HG03558 (cell line): ENCODE measurements around the gene MTHFD1L.

Experiments
- ATAC-seq: cut with Tn5 transposase; IDR thresholded peaks from one replicate; pipeline ENCODE4 v1.9.1; 2021; ENCODE audit warnings: moderate number of reproducible peaks; ENCODE audit not compliant: unreplicated experiment; ENCODE audit errors: extremely low read depth

MTHFD1L gene

DNA sequence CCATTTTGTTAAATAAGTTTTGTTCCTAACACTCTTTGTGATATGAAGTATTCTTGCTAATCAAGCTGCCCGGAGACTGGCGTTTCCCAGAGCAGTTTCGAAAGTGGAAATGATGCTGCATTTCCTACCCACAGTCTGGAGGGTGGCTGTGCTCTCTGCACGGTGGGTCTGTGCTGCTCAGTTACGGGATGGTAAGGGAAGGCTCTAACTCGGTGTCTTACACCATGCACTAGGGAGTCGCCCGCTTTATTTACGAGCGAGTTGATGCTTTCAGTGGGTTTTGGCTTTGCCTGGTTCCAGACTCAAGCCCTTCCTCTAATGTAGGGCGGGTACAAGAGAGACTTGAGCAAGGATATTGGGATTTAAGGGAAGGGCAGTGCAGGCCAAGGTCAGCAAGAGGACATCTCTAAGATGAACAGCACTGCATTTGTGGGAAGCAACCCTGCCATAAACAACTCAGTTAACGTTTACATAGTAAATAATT is 194.2 kb downstream of the MTHFD1L start:
- ATAC-seq: no peak

DNA sequence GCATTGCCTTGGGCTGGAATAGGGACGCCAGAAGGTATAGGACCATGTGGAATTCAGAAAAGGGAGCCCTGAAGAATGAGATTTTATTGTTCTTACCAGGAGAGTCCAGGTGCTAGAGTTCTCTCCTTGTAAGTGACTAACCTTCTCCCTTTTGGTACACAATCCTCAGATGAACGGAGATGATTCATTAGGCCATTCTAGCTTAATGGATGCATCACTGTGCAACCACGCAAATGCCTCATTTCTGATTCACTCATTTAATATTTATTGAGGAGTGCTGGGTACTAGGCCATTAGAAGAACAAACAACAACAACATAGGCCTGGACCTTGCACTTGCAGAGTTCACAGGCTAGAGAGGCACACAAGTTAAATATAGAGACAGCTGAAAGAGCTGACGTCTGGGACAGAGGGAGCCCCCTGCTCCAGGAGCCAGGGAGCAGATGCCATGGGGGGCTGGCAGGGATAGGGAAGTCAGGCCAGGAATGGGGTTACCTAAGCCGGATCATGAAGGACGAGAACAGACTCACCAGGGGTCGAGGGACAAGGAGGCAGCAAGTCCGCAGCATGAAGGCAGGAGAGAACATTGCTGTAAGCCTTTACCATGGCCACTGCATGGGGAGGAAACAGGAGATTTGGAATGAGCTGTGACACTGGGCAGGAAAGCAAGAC is 194.7 kb downstream of the MTHFD1L start:
- no peak for ATAC-seq

DNA sequence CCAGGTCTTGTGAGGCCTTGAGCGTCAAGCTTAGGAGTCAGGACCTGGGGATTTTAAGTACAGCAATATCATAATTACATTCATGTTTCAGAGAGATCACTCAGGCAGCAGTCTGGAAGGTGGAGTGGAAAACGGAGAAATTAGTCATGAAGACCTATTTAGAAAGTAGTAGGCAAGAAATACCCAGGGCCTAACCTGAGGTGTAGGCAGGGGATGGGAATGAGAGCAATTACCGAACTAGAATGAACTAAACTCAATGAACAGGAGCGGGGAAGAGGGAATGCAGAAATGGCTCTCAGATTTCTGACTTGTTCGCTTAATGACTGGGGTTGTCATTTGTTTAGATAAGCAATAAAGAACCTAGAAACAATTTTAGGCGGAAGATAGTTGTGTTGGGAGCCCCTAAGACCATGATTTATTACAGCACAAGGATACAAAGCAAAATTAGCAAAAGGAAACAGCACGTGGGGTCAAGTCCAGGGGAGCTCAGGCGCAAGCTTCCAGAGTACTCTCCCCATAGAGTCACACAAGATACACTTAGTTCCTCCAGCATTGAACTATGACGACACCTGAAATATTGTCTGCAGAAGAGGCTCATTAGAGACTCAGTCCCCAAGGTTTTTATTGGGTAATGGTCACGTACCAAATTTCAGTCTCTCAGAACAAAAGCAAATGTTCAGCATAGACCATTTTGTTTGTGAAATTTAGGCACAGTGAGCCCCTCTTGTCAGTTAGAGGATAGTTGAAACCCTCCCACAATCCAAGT is 195.4 kb downstream of the MTHFD1L start:
- ATAC-seq: no peak

DNA sequence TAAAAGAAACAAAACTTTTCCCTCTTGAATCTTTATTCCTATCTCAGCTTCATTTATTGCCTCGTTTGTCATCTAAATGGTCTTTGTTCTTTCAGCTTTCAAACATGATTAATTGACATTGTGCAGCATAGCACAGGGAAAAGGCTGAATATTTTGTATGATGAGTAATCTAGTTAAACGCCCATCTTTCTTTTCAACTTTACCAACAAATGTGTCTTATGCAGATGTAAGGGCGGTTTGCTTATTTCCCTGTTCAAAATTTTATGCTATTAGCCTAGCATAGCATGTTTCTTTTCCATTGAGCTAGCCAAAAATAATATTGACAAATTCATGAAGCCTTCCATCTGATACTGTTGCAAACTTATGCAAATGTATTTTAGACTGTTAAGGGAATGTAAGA is 197.8 kb downstream of the MTHFD1L start:
- ATAC-seq: no peak

DNA sequence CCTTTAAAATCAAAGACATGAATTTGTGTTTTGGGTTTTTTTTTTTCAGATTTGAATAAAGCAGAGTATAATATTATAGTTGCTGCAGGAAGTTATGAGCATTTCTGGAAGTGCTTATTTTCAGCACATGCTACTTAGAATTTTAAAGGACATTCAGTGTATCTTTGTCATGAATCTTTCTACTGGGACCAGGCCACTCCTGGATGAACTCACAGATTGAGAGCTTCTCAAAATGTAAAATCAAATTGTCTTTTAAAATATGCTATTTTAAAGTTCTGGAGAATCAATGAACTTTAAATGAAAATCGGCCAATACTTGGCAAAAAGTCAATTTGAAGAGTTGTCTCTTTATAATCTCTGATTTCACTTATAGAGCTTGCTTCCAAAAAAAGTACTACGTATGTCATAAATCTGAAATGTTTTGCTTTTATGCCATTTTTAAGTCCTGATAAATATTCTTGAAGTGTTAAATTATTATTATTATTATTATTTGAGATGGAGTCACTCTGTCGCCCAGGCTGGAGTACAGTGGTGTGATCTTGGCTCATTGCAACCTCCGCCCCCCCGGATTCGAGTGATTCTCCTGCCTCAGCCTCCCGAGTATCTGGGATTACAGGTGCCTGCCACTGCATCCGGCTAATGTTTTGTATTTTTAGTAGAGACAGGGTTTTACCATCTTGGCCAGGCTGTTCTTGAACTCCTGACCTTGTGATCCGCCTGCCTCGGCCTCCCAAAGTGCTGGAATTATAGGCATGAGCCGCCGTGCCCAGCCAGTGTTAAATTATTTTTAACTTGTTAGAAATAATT is 198.5 kb downstream of the MTHFD1L start:
- ATAC-seq: no peak

DNA sequence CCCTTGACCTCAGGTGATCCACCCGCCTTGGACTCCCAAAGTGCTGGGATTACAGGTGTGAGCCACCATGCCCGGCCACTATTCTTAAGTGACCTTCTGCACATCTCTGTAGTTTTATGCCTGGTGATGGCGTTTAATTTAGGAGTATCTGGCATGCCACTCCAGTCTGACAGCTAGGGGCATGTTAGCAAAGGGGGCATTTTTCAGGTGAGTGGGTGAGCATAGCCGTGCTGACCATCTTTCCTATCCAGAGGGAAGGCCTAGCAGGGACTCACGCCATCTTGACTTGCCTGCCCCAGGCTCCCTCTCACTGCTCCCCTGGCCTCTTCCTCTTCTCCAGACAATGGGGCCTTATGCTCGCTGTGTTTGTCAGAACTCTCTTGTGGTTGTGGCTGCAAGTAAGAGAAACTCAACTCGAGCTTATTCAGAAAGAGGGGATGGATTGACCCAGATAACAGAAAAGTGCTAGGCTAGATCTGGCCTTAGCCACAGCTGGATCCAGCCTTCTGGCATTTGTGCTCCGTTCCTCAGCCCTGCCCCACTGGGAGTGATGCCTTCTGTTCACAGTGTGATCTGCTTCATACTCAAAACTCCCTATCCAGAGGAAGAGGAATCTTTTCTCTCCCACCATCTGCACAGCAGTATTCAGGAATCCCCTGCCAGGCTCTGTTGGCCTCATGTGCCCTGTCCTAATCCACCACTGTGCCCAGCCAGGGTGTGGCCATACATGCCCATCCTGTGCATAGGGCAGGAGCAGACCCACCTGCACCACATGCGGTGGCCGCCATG is 199.7 kb downstream of the MTHFD1L start:
- ATAC-seq: no peak

DNA sequence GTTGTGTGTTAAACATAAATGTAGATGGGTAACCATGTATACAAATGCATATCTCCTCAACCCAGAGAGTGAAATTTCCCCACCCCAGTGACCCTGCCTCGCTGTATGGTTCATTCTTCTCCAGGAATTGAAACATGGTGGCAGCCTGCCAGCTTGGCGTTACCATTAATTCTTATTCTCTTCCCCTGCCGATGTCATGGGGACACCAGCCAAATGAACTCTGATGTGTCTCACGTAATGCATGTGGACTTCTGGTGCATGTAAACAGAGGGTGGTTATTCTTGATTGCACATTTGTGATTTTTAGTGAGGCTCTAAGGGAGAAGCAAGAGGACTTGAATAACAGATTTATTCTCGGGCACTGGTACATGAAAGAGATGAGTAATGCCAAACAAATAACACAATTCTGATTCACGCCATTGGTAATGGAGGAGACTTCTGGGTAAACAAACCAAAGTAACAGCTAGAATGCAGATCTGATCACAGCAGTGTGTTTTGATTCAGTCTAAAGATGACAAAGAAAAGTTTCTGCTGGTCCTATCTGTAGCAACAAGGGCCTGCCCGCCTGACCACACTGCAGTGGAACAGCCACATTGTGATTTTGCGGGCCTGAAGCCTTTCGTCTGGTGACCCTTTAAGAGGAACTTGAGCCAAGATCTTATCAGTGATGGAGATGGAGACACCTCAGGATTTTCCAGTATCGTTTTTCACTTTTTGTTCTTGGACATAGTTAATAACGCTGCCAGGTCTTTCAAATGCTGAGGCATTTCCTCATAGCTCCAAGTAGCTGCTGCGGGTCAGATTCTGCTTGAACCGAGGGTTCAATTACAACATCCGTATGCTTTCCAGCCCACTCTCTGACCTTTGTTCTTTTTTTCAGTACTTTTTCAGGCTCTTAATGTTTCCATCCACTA is 202.4 kb downstream of the MTHFD1L start:
- ATAC-seq: no peak

DNA sequence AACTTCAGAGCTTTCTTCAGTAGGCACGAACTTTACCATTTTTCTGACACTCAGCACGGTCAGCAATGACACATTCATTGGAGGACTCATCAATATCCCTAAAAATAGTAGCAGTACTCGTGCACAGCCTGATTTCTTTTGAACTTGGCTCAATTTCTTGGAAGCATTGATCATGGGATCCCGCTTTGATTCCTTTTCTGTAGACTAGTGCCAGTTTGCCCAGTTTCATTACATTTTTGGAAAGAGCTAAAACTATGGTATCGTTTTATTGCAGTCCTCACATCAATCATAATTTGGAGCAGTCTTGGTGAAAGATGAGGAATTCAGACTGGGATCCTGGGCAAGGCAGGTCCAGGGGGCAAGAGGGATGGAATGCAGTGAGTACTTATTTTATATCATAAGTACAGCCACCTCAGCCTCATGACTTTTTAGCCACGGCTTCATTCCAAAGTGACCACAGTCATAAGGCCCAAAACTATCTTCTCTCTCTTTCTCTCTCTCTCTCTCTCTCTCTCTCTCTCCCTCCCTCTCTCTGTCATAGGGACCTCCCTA is 203.3 kb downstream of the MTHFD1L start:
- ATAC-seq: no peak

DNA sequence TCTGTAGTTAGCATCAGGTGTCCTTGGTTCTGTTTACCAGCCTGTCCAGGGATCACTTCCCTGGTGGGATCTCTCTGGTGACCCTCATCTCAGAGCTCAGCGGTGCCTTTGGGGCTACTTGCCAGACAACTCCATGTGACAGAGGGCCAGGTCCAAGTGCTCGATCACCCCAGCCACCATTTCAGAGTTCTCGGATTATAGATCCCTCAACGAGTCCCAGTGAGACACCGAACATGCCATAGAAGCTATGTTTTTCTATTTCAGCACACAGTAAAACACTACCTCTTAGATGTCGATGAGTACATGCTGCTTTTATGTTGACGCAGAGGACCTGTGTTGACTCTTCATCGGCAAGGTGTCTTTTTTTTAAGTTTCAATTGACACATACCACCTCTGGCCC is 204.1 kb downstream of the MTHFD1L start:
- ATAC-seq: no peak

DNA sequence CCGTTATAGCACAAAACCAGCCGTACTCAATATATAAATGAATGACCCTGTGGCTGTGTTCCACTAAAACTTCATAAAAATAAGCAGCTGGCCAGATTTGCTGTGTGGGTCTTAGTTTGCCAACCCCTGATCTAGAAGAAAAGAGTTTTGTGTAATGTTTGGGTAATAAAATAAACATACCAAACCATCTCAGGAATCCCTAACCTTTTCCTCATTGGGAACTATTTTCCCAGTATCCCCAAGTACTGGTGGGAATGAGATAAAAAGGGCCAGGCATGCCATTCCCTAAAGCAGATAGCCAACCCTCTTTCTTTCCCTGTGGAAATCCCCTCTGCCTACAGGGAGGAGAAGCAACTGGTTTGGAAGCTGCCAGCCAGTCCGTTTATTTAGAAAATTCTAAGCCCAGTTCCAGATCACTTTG is 205.1 kb downstream of the MTHFD1L start:
- ATAC-seq: no peak

DNA sequence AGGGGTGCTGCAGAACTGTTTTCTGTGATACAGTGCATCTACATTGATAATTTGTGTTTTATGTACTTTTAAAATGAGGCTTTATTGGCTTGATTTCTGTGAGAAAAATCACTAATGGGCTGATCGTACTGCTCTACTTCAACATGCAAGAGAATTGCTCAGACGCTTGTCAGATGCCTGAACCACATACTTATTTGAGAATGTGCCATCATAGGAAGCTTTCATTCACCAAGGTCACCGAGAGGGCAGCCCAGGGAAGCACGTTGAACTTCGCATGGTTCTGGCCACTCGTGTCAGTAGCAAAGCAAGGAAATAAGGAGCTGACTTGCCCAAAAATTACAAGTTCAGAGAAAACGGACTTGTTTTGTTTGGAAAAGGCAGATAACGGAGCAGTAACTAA is 205.8 kb downstream of the MTHFD1L start:
- ATAC-seq: no peak

DNA sequence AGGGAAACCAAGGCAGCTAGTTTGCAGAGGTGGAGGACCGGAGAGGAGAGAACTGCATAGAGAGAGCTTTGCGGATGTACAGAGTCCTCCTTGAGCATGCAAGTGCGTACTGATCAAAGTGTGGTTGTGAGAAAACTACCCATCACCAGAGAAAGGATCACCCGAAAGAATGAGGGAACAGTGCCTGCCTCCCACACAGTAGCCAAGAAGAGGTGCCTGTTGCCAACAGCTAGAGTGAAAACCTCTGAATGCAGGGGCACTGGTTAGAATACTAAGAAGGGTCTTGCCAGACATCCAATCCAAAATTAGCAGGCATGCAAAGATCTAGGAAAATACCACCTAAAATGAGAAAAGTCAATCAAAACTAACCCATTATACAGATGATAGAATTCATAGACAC is 207.6 kb downstream of the MTHFD1L start:
- no peak for ATAC-seq

DNA sequence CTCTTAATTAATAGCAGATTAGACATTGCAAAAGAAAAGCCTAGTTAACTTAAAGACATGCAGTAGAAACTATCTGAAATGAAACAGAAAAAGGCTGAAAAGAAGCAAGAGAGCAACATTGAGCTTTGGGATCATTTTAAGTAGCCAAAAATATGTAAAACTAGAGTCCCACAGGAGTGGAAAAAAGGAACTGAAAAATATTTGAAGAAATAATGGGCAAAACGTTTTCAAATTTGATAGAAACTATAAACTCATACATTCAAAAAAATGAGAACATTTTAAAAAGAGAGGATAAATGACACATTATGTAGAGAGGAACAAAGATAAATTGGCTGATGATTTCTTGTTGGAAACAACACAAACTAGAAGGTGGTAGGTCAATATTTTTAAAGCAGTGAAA is 208.2 kb downstream of the MTHFD1L start:
- no peak for ATAC-seq

DNA sequence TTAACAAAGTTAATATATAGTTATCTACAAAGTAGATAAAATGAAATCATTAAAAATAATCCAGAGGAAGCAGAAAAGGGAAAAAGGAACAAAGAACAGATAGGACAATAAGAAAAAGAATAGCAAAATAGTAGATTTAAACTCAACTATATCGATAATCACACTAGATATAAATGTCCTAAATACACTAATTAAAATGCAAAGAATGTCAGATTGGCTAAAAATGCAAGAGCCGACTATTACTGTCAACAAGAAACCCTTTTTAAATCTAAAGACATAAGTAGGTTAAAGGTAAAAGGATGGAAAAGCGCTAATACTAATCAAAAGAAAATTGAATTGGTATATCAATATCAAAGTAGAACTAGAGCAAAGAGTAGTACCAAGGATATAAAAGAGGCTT is 209.5 kb downstream of the MTHFD1L start:
- no peak for ATAC-seq

DNA sequence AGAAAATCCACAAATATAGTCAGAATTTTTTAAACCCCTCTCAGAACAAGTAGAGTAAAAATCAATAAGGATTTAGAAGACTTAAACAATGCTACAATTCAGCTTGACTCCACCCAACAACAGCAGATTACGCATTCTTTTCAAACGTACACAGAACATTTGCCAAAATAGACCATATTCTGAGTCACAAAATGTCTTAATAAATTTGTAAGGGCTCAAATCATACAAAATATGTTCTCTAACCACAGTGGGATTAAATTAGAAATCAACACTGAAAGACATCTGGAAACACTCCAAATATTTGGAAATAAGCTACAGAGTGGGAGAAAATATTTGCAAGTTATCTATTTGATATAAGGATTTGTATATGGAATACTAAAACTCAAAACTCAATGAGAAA is 210.0 kb downstream of the MTHFD1L start:
- no peak for ATAC-seq

DNA sequence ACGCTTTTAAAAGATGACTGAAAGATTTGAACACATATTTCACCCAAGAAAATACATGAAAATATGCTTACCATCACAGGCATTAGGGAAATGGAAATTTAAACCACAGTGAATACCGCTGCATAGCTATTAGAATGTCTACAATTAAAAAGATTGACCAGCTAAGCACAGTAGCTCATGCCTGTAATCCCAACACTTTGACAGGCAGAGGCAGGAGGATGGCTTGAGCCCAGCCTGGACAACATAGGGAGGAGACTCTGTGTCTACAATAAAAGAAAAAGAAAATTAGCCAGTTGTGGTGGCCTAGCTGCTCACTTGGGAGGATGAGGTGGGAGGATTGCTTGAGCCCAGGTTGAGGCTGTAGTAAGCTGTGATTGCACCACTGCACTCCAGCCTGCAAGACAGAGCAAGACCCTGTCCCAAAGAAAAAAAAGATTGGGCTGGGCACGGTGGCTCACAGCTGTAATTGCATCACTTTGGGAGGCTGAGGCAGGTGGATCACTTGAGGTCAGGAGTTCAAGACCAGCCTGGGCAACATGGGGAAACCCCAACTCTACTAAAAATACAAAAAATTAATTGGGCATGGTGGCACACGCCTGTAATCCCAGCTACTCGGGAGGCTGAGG is 210.5 kb downstream of the MTHFD1L start:
- no peak for ATAC-seq

DNA sequence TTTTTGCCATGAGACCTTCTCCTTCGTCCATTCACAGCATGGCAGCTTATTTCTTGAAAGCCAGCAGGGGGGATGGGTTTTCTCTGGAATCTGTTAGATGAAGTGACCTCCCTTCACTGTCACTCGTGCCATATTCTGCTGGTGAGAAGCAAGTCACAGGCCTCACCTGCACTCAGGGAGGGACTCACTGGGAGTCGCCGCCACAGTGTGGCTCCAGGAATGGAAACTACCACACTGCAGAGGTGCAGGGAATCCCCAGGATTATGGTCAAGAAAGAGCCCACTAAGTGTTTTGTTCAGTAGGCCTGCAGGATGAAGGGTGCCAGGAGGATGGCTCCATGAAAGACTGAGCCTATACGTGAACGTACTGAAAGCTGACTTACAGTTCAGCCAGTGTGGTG is 213.2 kb downstream of the MTHFD1L start:
- no peak for ATAC-seq

DNA sequence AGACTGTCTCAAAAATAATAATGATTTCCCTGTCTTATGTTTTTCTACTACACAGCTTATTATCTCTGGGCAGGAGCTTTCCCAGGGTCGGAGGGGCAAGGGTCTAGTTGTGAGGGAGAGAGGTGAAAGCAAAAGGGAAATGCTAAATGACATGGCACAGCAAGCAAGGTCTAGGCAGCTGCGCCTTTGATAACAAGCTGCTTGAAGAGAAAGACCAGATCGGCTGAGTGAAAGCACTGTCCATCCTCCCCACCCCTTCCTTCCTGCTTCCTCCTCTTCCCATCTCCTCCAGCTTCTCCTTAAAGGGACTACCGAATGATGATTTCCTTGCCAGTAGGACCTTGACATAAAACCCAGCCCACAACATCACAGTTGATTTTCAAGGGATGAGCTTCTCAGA is 216.2 kb downstream of the MTHFD1L start:
- no peak for ATAC-seq

DNA sequence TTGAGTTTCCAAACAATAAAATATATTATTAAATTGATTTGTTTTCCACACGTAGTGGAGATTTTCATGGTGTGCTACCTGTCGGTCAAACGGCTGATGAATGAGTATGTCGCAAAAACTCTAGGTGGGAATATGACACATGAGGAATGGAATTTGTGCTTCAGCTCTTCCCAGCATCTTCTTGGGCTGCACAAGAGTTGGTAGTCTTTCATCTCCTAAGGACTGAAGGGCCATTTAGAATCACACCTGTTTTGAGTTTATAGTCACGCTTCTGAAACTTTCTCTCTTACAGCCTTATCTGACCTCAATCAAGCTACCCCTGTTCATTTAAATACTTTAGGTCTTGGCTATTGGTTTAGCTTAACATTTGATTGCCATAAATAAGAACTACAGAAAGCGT is 216.6 kb downstream of the MTHFD1L start:
- ATAC-seq: no peak
